Stimulated activated CD4-positive, alpha-beta T cell treated with anti-CD3 and anti-CD28 coated beads, Interleukin-4, amount 100 ng/mL, for 48 hours (primary cell): ENCODE data around the gene CLIP3.
"Not testable (repeated sequence)": the region's sequence is repeated elsewhere in the genome, so short reads cannot be mapped to it uniquely, and the experiment has no call there.

ENCODE experiments used
- DNase-seq, 2 donors: peaks; one replicate each; pipeline ENCODE4 v3.0.0-alpha.2; 2020; ENCODE audit warnings: low read depth in 2 of 2

The CLIP3 gene

DNA sequence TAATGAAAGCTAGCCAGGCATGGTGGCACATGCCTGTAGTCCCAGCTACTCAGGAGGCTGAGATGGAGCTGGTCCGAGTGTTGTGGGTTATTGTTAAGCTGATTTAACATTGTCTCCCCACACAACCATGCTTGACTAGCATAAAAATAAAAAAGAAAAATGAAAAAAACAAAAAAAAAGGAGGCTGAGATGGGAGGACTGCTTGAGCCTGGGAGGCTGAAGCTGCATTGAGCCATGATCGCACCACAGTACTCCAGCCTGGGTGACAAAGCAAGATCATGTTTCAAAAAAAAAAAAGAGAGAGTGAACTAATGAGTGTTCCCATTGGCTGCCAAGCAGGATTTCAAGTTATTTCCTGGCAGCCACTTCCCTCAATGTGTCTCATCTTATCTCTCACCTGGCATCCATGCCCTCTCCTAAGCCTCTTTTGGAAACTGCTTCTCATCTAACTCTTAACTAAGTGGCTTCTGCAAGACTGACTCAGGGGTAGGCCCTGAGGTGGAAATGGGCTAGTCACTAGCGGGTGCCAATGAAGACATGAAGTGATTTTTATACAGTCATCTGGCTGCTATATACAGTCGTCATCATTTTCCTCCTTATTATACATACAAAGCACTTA is 16.5 kb upstream of the CLIP3 start:
- DNase-seq, result no peak

DNA sequence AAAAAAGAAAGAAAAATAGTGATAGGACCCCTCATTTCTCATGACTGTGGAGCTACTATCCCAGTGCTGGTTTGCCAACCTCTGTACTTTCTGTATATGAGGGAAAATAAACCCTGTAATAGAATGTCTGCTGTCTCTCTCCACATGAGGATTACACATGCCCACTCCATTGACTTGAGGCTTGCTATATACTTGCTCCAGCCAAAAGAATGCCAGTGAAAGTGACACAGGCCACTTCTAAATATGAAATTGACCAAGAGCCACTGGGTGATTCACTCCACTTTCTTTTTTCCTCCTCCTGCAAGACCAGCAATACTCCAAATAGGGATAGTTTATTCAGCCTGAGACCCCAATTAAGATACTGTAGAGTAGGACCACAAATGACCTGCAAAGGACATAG is 15.2 kb upstream of the CLIP3 start:
- DNase-seq, result no peak

DNA sequence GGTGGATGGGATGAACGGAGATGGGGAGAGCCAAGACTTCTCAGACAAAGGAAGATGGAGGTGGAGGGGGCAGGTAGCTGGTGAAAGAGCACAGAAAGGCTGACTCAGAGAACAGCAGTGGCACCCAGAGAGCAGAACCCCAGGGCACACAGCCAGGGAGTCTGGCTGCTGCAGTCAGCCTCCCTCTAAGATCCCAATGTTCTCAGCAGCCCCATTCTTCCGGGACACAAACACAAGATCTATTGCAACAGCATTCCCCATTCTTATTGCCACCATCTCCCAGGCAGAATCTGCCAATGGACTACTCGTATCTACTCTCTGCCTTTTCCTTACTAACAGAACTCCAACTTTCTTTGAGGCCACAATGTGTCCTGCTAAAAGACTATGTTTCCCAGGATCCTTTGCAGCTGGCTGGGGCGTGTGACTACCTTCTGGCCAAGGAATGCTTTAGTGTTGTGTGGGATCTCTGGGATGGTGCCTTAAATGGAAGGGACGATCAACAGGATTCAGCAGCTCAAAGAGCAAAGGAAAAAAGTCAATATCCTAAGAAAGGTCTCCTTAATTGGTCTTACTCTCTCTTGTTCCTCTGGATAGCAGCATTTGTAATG is 13.9 kb upstream of the CLIP3 start:
- no peak for DNase-seq

DNA sequence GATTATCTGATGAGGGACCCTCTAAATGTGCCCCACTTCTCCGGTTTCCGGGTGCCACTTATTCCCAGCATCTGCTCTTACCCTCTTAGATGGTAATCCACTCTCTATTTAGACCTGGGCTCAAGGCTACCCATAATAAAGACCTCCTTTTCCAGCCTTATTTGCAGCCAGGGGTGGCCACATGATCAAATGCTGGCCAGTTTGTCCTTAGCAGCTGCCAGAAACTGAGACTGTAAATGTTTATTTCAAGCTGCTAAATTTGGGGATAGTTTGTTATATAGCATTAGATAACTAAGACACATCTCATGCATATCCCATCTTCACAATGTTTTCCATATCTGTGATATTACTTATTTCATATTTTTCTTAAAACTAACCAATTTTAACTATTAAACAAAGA is 11.3 kb upstream of the CLIP3 start:
- no peak for DNase-seq

DNA sequence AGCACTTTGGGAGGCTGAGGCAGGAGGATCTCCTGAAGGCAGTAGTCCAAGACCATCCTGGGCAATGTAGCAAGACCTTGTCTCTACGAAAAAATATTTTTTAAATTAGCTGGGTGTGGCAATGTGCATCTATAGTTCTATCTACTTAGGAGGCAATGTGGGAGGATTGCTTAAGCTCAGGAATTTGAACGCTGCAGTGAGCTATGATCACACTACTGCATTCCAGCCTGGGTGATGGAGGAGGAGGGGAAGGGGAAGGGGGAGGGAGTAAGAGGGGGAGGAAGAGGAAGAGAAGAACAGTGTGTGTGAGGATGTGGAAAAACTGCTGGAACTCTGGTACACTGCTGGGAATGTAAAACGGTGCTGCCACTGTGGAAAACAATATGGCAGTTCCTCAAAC is 9.2 kb upstream of the CLIP3 start:
- no peak for DNase-seq

DNA sequence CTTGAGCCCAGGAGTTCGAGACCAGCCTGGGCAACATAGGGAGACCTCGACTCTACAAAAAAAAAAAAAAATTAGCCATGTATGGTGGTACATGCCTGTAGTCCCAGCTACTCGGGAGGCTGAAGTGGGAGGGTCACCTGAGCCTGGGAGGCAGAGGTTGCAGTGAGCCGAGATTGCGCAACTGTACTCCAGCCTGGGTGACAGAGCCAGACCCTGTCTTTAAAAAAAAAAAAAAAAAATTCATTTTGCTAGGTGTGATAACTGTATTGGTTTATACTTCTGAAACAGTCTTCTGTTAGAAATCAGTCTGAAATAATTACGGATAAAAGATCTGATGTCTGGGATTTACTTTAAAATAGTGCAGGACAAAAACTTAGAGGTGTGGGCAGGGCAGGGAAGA is 8.4 kb upstream of the CLIP3 start:
- not testable (repeated sequence) for DNase-seq

DNA sequence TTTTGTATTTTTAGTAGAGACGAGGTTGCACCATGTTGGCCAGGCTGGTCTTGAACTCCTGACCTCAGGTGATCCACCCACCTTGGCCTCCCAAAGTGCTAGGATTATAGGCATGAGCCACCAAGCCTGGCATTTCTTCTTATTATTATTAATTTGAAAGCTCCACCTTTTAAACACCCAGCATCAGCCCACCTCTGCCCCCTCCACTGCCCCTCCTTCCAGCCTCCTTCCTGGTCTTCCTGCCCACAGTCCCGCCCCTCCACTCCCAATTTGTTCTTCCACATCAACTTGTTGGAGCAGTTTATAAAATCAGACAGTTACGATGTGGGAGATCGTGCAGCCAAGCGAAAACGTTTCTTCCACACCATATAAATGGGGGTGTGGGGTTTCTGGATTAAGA is 7.8 kb upstream of the CLIP3 start:
- no peak for DNase-seq

DNA sequence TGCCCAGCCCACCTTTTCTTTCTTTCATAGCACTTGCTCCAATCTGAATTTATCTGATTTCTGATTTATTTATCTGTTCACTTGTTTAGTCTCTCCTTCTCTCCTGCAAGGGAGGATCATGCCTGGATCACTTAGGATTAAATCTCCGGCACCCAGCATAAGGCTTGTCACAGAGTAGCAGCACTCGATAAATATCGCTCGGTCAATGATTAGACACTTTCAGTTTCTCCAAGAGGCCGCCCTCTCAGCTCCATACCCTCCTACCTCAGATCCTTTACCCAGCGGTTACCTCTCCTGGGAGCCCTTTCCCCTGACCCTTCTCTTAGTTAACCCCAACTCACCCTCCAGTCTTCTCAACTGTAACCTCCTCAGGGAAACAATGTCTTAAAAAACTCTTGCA is 1.4 kb downstream of the CLIP3 start:
- no peak for DNase-seq

DNA sequence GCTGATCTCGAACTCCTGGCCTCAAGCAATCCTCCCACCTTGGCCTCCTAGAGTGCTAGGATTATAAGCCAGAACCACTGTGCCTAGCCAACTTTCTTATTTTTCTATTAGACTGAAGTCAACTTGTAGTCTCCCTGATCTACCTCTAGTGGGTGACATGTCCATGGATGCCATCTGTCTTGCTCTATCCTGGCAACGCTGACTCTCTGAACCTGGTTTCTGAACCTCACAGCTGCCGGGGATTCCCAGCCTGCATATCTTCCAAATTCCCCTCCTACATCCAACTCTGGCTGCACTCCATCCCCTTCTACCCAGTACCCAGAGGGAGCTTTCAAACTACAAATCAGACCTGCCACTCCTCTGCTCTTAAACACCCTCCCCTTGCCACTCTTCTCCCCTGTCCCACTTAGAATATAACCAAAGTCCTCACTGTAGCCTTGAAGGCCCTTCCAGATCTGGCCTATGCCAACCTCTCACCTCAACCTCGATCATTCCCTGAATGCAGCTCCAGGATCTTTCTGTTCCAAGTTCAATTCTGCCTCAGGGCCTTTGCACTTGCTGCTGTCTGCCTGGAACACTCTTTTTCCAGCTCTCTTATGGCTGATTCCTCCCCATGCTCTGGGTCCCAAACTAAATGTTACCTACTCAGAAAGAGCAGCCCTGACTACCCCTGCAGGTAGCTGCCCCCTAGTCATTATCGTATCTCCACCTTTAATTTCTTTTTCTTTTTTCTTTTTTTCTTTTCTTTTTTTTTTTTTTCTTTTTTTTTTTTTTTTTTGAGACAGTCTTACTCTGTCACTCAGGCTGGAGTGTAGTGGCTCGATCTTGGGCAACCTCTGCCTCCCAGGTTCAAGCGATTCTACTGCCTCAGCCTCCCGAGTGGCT is 2.2 kb downstream of the CLIP3 start:
- DNase-seq, result no peak

DNA sequence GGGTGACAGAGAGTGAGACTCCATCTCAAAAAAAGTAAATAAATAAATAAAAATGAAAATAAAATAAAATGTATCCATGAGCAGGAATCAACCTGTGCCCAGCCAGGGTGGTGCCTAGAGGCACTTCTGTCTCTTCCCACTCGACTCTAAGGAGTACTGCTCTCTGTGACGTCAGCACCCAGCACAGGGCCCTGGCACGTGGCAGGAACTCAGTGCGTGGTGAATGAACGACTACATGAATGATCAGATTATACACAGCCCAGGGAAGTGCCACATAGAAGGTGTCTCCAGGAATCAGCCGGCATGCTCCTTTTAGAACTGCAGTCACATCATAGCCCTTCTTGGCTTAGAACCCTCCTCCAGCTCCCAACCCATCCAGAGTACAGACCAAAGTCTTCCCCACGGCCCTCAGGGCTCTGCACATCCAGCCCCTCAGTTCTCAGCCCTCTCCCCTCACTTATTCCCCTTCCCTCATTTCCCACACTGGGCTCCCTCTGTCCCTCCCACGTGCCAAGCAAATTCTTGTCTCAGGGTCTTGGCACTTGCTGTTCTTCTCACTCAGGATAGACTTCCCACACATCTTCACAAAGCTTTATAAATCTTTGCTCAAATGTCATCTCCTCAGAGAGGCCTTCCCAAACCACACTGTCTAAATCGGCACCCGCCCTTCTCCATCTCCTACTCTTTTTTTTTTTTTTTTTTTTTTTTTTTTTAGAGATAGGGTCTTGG is 4.2 kb downstream of the CLIP3 start:
- DNase-seq, result no peak

DNA sequence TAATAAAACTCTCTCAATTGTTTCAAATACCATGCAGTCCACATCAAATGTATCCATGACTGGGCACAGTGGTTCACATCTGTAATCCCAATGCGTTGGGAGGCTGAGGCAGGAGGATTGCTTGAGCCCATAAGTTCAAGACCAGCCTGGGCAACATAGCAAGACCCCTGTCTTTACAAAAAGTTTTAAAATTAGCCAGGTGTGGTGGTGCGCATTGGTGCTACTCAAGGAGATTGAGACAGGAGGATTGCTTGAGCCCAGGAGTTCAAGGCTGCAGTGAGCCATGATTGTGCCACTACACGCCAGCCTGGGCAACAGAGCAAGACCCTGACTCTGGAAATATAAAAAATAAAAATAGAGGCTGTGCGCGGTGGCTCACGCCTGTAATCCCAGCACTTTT is 5.0 kb downstream of the CLIP3 start:
- DNase-seq, result no peak

DNA sequence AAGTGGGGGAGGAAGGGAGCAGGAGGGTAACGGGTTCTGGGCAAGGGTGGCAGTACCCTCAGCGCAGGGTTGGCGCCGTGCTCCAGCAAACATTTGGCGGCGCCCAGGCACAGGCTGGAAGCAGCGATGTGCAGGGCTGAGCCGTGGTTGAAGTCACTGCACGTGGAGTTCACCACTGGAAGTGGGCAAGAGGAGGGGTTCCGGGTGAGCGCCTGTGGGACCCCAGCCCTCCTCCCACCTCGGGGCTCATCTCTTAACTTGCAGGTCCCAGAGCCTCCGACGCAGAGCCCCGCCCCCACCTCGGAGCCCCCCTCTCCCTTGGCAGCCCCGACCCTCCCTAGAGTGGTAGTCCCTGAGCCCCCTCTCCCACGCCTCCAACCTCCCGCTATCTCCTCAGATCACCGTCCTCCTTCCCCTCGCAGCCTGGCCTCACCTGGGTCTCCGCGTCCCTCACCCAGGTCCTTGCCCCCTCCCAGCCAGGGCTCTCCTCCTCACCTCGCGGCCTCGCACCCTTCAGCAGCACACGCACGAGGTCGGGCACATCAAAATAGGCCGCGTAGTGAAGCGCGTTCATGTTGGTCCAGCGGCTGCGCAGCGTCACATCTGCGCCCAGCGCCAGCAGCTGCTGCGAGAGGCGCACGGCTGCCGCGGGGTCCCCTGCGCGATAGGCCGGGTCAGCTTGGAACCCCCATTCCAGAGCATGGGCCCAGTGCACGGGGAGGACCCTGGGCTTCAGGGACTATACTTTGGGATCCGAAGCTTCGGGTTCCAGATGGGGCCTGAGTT is 6.4 kb downstream of the CLIP3 start:
- no peak for DNase-seq

DNA sequence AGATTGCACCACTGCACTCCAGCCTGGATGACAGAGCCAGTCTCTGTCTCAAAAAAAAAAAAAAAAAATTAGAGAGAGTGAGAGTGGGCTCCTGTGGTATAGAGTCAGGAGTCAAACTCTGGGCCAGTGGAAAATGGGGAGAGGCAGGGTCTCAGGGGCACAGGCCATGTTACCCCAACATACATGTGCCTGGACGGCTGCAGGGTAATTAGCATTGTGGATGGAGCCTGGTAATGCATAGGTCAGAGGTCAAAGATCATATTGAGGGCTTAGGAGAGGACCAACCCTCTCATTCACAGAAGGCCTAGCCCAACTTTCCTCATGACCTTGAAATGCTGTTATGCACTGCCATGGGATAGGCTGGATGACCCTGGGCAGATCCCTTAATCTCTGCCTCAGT is 7.1 kb downstream of the CLIP3 start:
- DNase-seq, result no peak

DNA sequence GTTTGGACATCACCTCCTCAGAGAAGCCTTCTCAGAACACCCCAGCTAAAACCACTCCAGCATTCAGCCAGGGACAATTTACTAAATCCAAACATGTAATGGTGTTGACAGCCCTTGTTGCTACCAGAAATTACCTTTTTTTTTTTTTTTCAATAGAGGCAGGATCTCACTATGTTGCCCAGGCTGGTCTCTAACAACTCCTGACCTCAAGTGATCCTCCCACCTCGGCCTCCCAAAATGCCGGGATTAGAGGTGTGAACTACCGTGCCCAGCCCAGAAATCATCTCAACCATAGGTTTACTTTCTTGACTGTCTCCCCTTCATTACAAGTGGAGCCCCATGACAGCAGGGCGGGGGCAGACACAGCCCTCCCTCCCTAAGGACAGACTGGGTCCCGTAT is 9.2 kb downstream of the CLIP3 start:
- no peak for DNase-seq

DNA sequence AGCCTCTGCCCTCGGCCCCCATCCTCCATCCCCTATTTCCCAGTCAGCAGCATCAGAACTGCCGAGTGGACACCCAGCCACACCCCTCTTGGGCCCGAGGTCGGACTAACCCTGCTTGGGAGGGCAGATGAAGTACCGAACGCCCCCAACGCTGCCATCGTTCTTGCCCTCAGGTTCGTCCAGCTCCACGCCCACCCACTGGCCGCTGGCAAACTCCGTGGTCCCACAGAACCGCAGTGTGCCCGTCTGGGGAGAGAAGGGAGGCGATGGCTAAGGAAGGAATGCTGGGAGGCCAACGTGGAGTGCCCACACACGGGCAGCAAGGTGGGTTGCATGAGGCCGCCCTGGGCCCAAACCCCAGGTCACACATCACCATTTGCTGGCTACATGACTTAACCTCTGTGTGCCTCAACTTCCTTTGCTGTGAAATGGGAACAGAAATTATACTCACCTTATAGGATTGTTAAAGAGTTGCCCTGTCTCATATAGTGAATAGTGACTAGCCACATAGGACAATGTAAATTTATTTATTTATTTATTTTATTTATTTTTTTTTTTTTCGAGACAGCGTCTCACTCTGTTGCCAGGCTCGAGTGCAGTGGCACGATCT is 13.5 kb downstream of the CLIP3 start:
- no peak for DNase-seq

DNA sequence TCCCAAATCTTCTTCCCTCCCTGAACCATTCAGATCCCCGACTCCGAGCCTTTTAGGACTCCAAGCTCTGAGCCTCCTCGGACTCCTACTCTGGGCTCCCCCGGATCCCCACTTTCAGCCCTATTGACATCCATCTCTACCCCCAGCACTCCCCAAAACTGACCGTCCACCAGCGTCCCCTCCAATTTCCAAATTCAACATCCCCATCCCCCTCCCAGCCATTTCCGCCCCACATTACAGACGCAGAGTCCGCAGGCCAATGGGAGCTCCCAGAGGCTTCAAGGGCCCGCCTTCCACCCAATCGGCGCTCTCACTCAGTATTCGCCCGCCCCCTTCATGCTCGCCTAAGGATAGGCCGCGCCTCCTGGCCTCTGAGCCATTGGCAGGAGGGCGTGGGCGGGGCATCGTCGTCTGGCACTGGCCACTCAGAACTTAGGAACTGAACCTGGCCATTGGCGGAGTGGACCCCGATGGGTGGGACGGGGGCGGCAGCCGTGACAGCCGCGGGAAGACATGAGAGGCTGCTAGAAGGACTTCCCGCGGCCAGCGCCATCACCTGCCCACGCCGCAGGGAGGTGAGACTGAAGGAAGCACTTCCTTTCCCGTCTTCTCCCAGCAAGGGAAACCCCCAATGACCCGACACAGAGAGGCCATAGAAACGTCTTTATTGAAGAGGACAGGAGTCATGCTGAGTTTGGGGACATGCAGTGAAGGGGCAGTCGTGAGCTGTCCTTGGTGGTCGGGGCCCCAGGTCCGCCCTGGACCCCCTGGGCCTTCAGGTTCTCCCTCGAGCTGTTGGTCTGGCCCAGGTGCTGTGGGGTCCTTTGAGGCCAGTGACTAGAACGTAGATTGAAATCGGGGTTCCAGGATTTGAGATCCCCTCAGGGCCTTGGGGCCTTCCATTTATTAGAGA is 18.4 kb downstream of the CLIP3 start, which contains the start of gene ALKBH6:
TSS of gene ALKBH6 (minus strand) at position 202 of the 913 bp plus-strand sequence. CDS start 816 bp downstream, outside the sequence.
- peak; percentile 100 for DNase-seq

DNA sequence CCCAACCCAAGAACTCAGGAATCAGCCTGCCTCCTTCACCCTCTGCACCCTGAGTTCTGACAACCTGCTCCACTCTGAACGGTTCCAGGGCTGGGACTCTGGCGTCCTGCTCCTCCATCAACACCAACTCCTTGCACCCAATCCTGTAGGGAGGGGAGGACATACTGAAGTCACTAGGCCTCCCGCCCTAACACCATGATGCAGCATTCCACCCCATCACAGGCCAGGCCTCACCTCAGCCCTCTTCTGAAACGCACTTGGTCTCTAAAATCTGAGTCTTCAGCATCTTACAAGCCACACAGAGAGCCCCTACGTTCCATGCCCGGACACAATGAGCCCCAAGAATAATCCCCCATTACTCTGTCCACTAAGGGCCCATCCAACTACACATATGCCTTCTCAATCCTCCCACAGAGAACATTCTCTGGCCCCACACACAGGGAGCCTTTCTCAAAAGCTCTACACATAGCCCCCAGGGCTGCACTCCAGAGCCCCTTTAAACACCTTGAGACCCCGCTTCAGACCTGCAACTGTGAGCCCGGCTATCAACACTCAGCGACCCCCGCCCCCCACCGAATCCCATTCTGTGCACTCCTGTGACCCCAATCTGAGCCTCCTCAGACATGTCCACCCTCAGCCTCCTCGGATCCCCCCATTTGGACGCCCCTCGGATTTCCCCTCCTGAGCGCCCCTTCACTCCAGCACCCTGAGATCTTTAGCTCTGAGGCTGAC is 19.2 kb downstream of the CLIP3 start:
- no peak for DNase-seq

DNA sequence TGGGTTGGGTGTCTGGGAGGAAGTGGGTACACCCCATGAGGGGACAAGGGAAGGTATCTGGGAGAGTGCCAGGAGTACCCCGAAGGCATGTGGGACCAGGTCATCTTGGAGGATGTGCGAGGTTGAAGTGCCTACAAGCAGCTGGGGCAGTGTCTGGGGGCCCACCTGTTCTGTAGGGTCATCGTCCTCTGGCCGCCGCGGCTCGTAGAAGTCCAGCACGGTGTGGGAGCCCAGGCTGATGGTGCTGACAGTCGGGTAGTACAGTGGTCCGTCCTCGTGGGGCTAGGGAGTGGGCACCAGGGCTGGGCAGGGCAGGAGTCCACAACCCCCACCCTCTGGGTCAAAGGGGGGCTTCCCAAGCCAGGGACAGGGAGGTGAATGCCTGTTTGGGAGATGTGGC is 22.3 kb downstream of the CLIP3 start:
- no peak for DNase-seq
